Activated CD4-positive, alpha-beta T cell treated with anti-CD3 and anti-CD28 coated beads, Interleukin-2, amount 50 U/mL, for 24 hours (primary cell): Measurements from ENCODE around the gene PLEKHJ1.

Experiments used
- DNase-seq, 2 donors: peaks; one replicate each; pipeline ENCODE4 v3.0.0-alpha.2; 2020; ENCODE audit warnings: low read depth in 1 of 2, low spot score in 1 of 2

The PLEKHJ1 gene

GRCh38 chr19:2237051-2237868, 1.1 kb upstream of the PLEKHJ1 start:
- no peak for DNase-seq

GRCh38 chr19:2236064-2236313, 140 bp downstream of the PLEKHJ1 start:
- no peak for DNase-seq

DNA sequence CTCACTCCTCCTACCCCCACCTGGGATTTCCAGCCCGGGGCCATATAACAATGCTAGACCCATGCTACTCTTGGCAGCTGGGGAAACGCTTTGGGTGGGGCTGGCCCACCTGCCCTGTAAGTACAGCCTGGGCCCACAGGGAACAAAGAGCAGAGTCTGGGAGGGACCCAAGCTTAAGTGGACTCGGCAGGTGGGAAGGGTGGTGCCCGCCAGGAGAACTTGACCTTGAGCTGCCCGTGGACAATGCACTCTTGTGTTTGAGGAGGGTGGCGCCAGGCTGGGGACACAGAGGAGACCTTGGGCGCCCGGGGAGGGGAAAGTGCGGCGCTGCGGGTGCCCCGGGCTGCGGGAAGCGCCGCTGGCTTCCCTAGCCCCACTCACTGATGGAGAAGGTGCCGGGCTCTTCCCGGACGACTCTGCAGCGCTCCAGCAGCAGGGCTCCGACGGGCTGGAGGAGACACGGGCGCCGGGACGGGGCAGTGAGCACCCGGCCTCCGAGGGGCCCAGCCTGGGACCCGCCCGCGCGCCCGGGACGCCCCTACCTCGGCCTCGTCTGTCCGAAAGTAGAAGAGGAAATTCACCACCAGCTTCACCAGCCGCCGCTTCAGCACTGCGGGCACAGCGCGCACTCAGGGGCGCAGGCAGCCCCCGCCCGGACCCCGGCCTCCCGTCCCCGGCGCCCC, 607 bp downstream of the PLEKHJ1 start:
- no peak for DNase-seq

GRCh38 chr19:2234996-2235380, 1.1 kb downstream of the PLEKHJ1 start:
- DNase-seq: no peak

DNA sequence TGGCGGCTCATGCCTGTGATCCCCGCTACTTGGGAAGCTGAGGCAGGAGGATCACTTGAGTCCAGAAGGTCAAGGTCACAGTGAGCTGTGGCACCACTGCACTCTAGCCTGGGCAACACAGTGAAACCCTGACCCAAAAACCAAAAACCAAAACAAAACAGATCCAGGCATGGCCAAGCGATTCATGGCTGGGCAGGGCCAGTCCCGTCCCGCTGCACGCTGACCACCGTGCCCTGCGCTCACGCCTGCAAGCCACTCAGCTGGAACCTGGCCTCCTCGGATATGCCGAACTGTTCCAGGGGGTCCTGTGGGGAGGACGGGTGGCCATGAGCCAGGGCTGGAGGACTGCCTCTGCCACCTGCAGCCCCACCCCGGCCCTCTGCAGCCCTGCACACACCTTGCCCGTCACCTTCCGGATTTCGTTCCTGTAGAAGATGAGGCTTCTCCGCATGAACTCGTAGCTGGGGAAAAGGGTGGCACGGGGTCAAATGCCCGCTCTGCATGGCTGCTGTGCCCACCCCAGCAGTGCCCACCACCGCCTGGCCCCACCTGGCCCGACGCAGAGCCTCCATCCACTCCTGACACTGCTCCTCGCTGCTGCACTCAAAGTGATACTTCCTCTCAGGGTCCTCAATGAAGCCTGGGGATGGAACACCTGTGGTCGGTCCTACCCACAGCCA, 2.4 kb downstream of the PLEKHJ1 start:
- no peak for DNase-seq

DNA sequence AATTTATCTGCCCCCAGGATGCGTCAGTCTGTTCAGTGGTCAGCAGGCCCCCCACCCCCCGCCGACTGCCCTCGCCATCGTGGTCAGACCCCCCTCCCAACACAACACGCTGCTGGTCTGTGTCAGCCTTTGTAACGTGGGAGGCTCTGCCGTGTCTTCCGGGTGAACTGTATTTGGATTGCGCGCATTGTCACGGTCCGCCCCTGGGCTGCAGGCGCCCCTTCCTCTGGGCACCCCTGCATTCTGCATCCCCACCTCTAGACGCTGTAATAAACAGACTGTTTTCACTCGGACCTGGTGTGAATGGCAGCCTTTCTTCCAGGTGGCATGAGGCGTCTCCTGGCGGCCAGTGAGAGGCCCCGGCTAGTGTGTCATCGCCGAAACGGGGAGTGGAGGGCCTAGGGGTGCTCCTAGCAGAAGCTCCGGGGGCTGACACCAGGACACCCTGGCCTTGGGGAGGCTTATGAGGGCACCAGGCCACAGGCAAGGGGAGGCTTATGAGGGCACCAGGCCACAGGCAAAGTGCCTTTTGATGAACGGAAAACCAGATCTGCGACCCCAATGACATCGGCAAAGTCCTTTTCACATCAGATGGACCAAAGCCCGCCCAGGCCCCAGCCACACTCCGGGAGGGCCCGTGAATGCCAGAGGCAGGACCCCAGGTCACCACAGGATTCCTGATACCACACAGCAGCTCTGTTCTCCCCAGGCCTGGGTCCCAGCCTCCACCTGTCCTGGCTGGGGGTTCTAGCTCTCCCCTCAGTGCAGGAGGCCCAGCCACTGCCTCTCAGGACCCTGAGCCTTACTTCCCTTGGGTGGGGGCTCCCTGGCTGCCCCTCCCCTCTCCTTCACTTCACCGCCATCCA, 3.6 kb downstream of the PLEKHJ1 start:
- DNase-seq: no peak

- DNase-seq: no peak
Observed at GRCh38 chr19:2231621-2232221, 4.4 kb downstream of the PLEKHJ1 start.

- DNase-seq: no peak
Observed at GRCh38 chr19:2230807-2231533, 5.2 kb downstream of the PLEKHJ1 start.

- no peak for DNase-seq
Observed at GRCh38 chr19:2230033-2230531, 6.0 kb downstream of the PLEKHJ1 start.

GRCh38 chr19:2229103-2230032, 6.8 kb downstream of the PLEKHJ1 start:
- no peak for DNase-seq

- no peak for DNase-seq
Observed at GRCh38 chr19:2228157-2229030, 7.7 kb downstream of the PLEKHJ1 start.

- DNase-seq: no peak
Observed at GRCh38 chr19:2227415-2228156, 8.5 kb downstream of the PLEKHJ1 start.

GRCh38 chr19:2226840-2227360, 9.2 kb downstream of the PLEKHJ1 start:
- no peak for DNase-seq

DNA sequence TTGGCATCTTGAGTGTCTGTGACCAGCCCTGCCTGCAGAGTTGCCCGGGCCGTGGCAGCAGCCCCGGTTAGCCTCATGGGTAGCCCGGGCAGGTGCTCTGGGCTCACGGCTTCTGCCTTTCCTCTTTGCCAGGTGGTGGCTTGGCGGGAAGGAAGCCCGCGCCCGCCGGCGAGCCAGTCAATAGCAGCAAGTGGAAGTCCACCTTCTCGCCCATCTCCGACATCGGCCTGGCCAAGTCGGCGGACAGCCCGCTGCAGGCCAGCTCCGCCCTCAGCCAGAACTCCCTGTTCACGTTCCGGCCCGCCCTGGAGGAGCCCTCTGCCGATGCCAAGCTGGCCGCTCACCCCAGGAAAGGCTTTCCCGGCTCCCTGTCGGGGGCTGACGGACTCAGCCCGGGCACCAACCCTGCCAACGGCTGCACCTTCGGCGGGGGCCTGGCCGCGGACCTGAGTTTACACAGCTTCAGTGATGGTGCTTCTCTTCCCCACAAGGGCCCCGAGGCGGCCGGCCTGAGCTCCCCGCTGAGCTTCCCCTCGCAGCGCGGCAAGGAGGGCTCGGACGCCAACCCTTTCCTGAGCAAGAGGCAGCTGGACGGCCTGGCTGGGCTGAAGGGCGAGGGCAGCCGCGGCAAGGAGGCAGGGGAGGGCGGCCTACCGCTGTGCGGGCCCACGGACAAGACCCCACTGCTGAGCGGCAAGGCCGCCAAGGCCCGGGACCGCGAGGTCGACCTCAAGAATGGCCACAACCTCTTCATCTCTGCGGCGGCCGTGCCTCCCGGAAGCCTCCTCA, 9.9 kb downstream of the PLEKHJ1 start:
- DNase-seq: no peak

DNA sequence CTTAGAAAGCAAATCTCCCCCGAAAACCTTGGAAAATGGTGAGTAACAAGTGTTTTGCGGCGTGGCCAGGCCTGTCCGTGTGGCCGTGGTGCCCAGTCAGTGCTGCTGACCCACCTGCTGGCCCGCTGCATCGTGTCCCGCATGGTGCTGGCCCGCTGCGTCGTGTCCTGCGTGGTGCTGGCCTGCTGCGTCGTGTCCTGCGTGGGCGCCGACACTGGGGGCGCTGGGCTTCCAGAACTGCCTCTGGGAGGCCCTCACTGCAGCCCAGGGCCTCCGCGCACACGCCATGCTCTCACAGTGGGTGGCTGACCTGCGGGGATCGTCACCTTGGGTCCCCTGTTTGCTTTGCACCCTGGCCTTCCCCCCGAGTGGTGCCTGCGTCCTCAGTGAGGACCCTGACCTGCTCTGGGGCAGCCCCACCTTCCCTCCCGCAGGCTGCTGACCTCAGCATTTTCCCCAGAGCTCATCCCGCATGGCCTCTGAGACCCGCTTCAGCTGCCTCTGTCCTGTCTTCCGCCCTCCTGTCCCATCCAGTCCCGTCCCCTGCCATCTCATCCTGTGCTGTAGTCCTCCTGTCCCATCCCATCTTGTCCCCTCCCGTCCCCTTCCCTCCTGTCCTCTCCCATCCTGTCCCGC, 10.6 kb downstream of the PLEKHJ1 start:
- no peak for DNase-seq

GRCh38 chr19:2224754-2225349, 11.3 kb downstream of the PLEKHJ1 start:
- no peak for DNase-seq
